HG02870 (cell line): Measurements from ENCODE around the gene ZBTB17.

ENCODE experiments used
- ATAC-seq: cut with Tn5 transposase; IDR thresholded peaks from one replicate; pipeline ENCODE4 v1.9.1; 2021; ENCODE audit warnings: mild to moderate bottlenecking, moderate library complexity; ENCODE audit not compliant: unreplicated experiment

The ZBTB17 gene

DNA sequence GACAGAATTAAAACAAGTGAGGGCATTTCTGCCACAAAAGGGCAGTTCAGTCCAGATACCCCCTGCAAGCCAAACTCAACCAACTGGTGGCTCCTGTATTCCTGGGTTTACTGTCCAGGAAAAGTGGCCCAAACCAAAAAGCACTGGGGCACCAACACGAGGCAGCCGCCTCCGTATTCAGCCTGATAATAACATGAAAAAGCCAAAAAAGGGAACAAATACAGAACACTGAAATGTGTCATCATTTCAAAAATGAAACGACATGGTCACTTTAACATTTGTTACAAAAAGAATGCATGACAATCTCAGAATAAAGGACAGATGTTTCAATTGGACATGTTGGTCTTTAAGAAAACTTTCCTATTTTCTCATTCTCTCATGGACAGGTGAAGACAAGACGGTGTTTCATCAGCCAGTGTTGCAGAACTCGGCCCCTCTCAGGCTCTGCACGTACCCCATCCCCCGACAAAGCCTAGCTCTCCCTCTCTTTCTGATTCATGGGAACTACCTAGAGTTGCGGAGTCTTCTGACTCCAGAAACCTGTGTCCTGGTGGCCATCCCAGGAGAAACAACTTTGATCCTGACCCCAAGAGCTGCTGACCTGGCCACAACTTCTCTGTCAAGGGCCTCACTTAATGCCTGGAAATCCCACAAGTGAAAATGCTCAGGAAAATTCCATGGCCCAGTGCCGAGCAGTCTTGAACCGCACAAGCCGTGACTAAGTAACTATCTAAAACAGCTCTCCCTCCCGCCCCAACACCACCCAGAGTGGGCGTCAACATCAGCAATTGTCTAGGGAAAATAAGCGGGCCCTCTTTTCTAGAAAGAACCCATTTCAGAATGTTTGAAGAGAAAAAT, 27.1 kb downstream of the ZBTB17 start:
- peak; percentile 2 for ATAC-seq

- ATAC-seq: no peak
Observed at GRCh38 chr1:15948091-15948591, 27.8 kb downstream of the ZBTB17 start.

DNA sequence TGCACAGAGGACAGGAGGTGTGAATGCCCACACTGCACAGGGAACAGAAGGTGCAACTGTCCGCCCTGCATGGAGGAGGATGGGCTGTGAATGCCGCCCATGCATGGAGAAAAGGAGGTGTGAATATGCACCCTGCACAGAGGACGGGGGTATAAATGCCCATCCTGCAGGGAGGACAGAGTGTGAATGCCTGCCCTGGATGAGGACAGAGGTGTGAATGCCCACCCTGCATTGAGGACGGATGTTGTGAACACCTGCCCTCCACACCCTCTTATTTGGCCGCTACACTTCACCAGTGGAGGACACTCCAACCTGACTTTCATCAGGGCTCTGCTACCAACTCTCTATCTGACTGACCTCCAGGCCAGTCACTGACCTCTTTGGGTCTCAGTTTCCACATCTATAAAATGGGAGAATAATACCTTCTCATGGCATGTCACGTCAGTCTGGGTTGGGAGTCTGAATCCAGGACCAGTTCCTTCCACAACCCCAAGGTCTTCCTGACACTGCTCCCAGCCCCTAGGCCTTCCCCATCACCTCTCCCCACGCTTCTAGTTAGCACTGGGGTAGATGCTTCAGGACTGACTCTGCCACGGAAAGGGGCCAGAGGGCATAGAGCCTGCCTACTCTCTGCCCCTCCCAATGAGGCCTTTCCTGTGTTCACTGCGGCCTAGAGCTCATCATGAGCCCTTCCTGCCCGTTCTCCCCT, 28.4 kb downstream of the ZBTB17 start:
- ATAC-seq: no peak

DNA sequence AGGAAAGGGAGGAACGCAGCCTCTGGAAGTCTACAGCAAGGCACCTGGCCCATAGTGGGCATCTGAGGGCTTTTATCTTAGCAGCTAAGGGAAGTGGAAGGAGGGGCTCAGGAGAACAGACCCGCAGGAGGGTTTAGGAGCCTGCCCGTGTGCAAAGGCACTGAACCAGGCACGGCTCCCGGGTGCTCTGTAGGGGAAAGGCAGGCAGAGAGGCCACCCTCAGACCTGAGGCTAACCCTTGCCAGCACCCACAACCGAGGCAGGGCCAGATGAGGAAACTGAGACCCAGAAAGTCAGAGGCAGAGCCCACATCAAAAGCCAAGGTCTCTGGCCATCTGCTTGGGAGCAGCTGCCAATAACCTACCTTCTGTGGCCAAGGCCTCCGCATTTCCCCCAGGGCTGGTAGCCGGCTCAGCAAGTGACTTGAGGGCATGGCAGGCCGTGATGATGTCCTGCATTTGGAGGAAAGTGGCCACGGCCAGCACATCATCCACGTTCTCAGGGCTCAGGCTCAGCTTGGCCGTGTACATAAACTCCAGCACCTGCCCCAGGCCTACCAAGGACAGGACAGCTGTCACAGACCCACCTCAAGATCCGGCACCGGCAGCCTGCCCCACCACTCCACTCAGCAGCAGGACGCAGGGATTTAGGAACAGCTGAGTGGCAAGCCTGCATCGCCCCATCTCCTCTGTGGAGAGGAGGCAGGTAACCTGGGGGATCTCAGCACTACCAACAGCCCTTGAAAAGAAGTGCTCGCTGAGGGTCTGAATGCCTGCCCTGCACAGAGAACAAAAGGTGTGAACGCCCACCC, 29.1 kb downstream of the ZBTB17 start:
- ATAC-seq: no peak

DNA sequence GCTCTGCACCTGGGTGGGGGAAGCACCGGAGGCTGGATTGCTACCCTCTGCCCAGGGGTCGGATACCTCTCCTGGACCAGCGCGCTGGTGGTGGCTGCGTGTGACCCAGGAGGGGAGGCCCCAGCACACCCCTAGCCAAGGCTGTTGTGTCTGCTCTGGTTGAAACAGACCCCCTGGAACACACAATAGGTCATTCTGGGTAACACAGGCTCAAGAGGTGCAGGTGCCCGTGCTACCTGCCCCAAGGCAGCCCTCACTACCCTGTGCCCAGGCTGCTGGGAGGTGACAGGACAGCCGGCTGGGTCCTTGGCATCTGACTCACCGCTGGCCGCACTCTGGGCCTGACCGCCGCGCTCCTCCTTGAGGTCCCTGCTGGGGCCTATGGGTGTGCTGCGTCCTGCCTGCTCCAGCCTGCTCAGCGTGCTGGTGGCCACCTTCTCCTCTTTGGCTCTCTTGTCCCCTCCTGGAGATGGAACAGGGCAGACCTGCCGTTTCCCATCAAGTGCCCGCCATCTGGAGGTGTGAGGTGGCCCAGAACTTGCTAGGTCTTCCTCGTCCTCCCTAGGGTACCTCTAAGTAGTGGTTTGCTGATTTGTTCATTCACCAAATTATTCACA, 30.0 kb downstream of the ZBTB17 start:
- no peak for ATAC-seq

- no peak for ATAC-seq
Observed at GRCh38 chr1:15945011-15945831, 30.7 kb downstream of the ZBTB17 start.

DNA sequence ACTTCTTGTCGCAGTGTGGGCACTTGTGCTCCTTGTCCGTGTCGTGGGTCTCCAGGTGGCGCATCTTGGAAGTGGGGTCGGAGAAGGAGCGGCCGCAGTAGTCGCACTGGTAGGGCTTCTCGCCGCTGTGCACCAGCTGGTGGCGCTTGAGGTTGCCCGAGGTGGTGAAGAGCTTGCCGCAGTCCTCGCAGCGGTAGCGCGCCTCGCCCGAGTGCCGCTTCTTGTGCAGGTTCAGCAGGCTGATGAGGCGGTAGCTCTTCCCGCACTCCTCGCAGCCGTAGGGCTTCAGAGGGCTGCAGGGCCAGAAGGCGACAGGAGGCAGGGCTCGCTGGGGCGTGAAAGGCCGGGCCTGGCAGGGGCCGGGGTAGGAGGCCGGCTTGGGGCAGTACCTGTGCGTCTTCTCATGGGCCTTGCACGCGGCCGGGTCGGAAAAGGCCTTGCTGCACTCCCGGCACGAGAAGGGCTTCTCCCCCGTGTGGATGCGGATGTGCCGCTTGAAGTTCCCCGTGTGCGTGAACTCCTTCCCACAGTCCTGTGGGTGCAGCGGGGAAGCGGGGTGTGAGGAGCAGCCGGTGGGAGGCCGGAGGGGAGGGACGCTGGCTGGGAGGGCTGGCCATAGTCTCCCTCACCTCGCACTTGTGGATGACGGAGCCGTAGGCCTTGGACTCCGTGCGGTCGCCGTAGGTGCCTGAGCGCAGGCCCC, 31.4 kb downstream of the ZBTB17 start:
- no peak for ATAC-seq

DNA sequence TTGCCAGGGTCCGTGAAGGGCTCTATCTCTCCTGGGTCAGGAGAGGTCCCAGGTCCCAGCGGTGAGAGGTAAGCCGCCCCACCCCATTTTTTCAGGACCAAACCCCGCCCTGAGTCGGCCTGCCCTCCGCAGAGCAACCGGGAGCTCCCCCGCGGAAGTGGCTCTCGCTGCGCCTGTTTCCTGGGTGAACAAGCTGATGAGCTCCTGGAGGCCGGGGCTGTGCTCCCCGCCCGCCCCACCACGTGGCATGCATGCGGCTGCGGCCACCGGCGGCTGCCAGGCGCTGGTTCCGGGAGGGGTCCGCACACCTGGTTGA, 32.0 kb downstream of the ZBTB17 start:
- no peak for ATAC-seq

DNA sequence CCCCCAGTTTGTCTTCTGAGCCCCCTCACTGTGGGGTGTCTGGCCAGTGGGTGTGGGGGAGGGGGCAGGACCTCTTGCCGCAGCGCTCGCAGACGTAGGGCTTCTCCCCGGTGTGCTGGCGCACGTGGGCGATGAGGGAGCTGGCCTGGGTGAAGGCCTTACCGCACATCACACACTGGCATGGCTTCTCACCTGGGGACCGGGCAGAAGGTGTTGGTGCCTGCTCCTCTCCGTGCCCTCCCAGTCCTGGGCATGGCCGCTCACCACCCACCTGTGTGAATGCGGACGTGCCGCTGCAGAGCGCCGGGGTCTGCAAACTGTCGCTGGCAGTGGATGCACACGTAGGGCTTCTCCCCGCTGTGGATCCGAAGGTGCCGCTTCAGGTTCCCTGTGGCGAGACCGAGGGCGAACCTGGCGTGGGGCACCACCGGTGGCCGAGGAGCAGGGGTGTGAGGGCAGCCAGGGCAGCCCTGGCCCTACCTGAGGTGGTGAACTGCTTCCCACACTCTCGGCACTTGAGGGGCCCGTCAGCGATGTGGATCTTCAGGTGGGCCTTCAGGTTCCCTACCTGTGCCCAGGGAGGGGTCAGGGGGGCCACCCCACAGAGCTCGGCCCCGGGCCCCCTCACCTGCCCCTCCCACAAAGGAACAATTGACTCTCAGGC, 32.4 kb downstream of the ZBTB17 start:
- ATAC-seq: no peak

DNA sequence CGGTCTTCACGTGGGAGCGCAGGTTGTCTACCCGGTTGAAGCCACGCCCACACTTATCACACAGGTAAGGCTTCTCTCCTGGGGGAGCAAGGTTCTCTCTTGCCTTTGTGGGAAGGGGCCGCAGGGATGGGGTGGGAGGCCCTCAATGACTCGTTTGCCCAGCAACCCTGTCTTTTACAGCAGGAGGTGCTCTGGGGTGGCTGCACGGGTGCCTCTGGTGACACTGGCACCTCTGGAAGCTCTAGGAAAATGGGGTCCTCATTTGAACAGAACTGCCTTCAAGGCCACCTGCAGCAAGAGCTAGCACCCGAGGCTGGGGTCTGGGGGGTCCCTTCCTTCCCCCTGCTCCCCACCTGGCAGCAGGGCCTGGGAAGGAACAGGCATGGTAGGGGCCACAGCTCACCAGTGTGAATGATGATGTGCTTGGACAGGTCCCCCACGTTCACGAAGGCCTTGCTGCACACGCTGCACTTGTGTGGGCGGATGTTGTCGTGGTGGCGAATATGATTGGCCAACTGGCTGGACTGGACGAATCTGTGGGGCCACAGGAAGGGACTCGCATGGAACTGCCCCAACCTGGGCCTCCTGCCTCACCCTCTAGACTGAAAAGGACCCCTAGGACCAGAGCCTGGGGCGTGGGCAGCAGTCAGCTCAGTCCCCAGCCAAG, 33.1 kb downstream of the ZBTB17 start:
- ATAC-seq: no peak

GRCh38 chr1:15941899-15942660, 33.8 kb downstream of the ZBTB17 start:
- no peak for ATAC-seq

DNA sequence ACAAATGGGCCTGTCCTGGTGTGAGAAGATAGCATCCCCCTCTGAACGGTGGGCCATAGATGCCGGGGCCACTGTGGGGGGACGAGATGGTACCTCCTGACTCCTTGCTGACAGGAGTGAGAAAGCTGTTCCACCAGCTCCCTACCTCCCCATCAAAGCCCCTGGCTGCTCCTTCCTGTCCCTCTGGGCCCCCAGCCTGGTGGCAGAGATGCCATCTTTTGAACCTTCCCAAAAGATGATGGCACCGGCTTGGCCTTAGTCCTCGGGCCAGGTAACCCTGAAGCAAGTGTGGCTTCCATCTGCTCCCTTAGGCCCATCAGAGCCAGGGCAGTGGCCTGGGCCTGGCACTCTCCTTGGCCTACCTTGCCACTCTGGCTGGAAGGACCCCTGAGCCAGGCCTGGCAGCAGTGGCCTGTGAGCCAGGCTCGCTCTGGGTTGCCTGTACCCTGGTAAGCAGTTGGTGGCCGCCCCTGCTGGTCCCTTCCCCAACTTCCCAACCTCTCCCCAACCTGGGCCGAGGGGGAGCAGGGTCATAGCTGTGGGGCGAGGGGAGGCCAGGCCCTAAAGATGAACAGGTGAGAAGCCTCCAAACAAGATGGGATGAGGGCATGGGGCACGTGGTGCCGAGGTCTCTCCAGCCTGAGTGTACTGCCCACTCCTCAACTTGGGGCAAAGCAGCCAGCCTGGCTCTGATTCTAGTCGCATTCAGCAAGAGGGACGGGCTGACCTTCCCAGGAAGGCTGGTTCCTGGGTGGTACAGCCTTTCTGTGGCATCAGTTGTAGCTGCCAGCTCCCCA, 34.7 kb downstream of the ZBTB17 start:
- no peak for ATAC-seq

- no peak for ATAC-seq
Observed at GRCh38 chr1:15940110-15941043, 35.5 kb downstream of the ZBTB17 start.

DNA sequence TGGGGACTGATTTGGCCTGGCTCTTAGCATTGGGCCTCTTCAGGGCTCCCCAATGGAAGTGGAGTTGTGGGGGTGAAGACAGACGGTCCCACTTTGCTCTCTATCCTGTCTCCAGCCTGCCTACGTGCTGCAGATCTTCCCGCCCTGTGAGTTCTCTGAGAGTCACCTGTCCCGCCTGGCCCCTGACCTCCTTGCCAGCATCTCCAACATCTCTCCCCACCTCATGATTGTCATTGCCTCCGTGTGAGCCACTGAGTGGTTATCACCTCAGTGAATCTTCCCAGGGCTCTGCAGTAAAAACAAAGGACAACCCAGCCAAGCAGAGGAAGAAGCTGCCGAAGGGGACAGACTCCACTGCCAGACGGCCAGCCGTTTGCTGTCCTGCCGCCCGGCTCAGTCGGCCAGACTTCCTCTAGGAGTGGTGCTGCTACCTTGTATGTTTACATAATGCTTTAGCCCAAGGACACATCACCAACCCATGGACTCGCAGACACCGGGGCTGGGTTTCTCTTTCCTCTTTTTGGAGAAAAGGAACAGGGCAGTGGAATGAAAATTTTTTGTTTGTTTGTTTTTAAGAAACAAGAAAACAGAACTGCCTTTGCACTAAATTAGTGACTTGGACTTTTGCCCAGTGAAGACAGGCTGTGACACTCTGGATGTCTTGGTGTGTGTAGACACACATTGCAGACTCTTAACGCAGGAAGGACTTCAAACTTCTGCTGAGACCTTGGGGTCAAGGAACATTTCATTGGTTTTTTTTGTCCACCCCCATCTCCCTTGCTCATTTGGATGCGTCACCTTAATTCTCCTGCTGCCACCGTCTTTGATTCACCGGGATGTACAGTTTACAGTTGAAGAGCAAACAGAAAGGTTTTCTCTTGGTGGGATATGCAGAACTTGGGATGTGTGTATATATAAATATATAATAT, 36.5 kb downstream of the ZBTB17 start:
- ATAC-seq: no peak
